DMS79 (cell line): ENCODE results near the gene RABEP1.

Experiments
- DNase-seq: peaks from one replicate; lab custom pipeline; 2025; lab: John Stamatoyannopoulos, UW

RABEP1 gene

DNA sequence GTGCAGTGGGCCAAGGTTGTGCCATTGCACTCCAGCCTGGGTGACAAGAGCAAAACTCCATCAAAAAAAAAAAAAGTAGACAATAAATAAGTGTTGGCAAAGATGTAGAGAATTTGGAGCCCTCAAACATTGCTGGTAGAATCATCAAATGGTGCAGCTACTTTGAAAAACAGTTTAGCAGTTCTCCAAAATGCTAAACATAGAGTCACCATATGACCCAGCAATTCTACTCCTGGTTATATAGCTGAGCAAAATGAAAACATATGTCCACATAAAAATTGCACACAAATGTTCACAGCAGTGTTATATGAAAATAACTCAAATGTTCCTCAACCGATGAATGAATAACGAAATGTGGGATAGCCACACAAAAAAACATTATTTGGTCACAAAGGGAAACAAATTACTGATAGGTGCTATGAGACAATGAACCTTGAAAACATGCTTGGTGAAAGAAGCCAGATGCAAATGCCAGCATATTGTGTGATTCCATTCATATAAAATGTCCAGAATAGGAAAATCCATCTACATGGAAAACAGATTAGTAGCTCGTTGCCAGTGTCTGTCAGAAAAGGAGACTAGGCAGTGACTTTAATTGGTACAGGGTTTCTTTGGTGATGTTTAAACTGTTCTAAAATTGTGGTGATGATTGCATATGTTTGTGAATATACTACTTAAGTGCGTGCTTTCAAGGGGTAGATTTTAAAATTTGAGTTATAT lies 12.7 kb upstream of the RABEP1 start:
- no peak for DNase-seq

DNA sequence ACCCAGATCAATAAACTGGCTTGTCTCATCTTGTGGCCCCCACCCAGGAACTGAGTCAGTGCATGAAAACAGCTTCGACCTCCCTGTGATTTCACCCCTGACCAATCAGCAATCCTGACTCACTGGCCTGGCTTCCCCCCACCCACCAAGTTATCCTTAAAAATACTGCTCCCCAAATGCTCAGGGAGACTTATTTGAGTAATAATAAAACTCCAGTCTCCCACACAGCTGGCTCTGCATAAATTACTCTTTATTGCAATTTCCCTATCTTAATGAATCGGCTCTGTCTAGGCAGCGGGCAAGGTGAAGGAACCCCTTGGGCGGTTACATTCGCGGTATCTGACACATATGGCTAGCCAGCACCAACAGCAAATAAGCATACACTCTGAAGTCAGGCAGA lies 9.8 kb upstream of the RABEP1 start:
- no peak for DNase-seq

- DNase-seq: no peak
Observed at GRCh38 chr17:5282642-5283217, 646 bp downstream of the RABEP1 start.

- DNase-seq: no peak
Observed at GRCh38 chr17:5283571-5284315, 1.7 kb downstream of the RABEP1 start.

GRCh38 chr17:5284681-5285080 lies 2.6 kb downstream of the RABEP1 start:
- DNase-seq: no peak

- DNase-seq: no peak
Observed at GRCh38 chr17:5286846-5287245, 4.8 kb downstream of the RABEP1 start.

DNA sequence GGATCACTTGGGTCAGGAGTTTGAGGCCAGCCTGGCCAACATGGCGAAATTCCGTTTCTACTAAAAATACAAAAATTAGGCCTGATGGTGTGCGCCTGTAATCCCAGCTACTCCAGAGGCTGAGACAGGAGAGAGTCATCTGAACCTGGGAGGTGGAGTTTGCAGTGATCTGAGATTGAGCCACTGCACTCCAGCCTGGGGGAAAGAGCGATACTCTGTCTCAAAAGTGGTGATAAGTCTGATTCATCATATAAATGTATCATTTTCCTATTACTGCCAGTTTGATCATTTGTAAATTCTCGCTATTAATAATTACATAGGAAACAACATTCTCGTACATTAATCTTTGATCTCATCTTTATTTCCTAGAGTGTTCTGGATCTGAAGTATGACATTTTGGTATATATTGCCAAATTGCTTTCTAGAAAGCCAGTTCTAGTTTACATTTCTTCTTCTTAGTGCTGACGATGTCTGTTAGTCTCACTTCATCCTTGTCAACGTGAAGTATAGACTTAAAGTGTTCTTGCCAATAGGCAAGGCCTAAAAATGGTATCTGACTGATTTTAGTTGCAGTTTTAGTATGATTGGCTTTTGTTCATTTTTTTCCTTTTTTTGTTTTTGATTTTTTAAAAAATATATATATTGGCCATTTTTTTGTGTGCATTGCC lies 9.7 kb downstream of the RABEP1 start:
- no peak for DNase-seq

- no peak for DNase-seq
Observed at GRCh38 chr17:5297245-5297644, 15.2 kb downstream of the RABEP1 start.

GRCh38 chr17:5299383-5299782 lies 17.3 kb downstream of the RABEP1 start:
- DNase-seq: no peak

- DNase-seq: no peak
Observed at GRCh38 chr17:5304636-5305035, 22.6 kb downstream of the RABEP1 start.

GRCh38 chr17:5309851-5310250 lies 27.8 kb downstream of the RABEP1 start:
- DNase-seq: no peak

DNA sequence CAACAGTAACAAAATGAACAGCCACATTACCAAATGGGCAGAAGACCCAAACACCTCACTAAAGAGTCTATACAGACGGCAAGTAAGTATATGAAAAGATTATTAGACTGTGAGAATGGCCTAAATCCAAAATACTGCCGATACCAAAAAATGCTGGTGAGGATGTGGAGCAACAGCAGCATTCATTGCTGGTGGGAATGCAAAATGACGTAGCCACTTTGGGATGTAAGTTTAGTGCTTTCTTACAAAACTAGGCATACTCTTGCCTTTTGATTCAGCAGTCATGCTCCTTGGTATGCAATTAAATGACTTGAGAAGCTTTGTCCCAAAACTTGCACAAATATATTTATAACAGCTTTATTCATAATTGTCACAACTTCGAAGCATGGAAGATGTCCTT lies 43.8 kb downstream of the RABEP1 start:
- DNase-seq: no peak

- no peak for DNase-seq
Observed at GRCh38 chr17:5329784-5330557, 47.9 kb downstream of the RABEP1 start.

- DNase-seq: no peak
Observed at GRCh38 chr17:5330981-5331380, 48.9 kb downstream of the RABEP1 start.

- DNase-seq: no peak
Observed at GRCh38 chr17:5331506-5331905, 49.4 kb downstream of the RABEP1 start.

- DNase-seq: no peak
Observed at GRCh38 chr17:5344914-5345313, 62.8 kb downstream of the RABEP1 start.

GRCh38 chr17:5352681-5353289 lies 70.7 kb downstream of the RABEP1 start:
- DNase-seq: no peak

- no peak for DNase-seq
Observed at GRCh38 chr17:5354310-5354709, 72.2 kb downstream of the RABEP1 start.

DNA sequence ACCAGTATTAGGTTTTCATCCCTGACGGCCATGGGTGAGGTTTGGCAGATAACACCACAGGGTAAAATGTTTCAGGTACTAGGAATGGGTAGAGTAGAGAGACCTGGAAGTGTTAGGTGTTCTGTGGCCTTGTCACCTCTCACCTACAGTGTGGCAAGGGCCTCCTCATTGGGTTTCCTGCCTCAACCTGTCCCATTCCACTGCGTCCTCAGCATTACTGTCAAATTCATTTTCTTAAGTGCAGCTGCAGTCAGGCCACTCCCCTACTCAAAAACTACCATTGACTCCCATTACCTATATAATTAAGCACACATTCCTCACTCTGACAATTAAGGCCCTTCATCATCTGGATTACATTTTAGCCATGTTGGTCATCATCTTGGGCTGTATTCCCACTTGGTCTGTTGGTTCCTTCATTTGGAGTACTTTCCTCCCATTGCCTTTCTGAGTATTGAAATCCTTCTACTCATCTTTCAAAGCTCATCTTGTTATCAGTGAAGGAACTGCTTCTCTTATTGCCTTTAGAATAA lies 72.9 kb downstream of the RABEP1 start:
- no peak for DNase-seq

- no peak for DNase-seq
Observed at GRCh38 chr17:5355421-5356129, 73.5 kb downstream of the RABEP1 start.

DNA sequence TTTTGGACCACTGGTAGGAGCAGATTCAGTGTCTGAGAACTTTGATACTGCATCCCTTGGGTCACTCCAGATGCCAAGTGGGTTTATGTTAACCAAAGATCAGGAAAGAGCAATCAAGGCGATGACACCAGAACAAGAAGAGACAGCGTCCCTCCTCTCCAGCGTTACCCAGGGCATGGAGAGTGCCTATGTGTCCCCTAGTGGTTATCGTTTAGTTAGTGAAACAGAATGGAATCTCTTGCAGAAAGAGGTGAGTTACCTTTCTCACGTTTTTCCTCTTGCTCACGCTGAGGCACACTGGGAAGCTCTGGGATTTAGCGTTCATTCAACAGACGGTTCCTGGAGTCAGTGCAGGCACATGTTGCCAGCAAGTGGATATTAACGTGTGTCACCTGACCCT lies 79.3 kb downstream of the RABEP1 start:
- DNase-seq: no peak
